Measurements from ENCODE around the gene IQSEC1. TPM values are rescaled to one million over a fixed set of nuclear protein-coding genes. Genes with fewer than 3 reads are reported as not detected.

The IQSEC1 gene
- total RNA-seq, 1 donor from 2014 or later, result 31.3 TPM

DNA sequence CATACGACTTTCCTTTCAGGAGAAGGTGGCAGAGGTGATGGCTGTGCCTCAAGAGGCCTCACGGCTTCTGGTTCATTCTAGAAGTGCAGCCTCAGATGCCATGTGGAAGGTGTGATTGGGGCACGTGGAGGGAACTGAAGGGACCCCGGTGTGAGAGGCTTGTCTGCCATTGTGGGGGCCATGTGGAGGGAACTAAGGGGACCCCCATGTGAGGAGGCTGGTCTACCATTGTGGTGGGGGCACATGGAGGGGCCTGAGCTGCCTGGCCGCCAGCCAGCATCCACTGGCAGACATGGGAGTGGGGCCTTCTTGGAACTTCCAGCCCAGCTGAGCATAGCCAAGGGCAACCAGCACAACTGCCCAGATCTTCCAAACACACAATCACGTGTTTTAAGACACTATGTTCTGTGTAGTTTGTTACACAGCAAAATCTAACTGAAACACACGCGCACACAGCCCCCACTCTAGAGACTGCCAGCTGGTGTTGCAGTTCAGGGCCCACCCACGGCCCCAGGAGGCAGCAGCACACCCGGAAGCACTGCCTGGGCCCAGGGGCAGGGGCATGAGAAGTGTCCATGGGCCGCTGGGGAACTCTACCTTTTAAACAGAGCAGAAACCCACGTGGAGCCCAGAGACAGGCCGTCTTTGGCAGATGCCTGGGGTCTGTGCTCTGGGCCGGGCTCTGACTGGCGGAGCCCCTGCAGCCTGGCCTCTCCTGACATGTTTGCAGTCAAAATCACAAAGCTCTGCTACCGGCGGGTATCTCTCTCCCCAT, 66.8 kb downstream of the IQSEC1 start:
- peaks cover 35% of the 10 kb centered on the region for H3K4me1 Mint-ChIP-seq
- H3K9me3 Mint-ChIP-seq, result no peaks in the 10 kb centered on the region
- no peak overlapping the region for H3K4me3 Mint-ChIP-seq

DNA sequence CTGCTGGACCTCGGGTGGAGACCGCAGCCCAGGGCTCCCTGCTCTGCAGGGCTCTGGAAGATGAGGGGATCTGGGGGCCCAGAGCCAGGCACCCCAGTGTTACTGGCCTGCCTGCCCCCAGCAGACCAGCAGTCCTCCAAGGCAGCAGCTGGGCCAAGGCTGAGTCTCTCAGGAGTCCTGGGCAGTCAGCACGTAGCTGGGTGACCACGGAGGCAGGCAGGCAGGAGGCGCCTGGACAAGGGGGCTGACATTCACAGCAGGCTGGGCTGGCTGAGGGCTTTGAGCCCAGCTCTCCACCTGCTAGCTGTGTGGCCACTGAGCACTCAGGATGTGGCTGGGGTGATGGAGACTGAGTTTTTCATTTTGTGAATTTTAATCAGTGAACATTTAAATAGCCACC, 67.9 kb downstream of the IQSEC1 start:
- H3K4me3 Mint-ChIP-seq, result no peak overlapping the region
- H3K36me3 Mint-ChIP-seq (ENCODE audit: low read depth), result no peaks in the 10 kb centered on the region
- TF ChIP-seq CTCF (conservative IDR thresholded peaks at IDR 0.05), result no peak
- H3K27ac Mint-ChIP-seq (ENCODE audit: unreplicated experiment), result no peak overlapping the region
- peaks cover 3% of the 10 kb centered on the region for H3K27me3 Mint-ChIP-seq (ENCODE audit: low read depth)
- no peak for DNase-seq (ENCODE audit: low read depth, low spot score)
- H3K9me3 Mint-ChIP-seq, result no peaks in the 10 kb centered on the region
- H3K4me1 Mint-ChIP-seq, result peaks cover 35% of the 10 kb centered on the region

More for the DNA sequence above, 66.8 kb downstream of the IQSEC1 start:
- H3K36me3 Mint-ChIP-seq (ENCODE audit: low read depth), result no peaks in the 10 kb centered on the region
- no peak overlapping the region for H3K27ac Mint-ChIP-seq (ENCODE audit: unreplicated experiment)
- no peak for DNase-seq (ENCODE audit: low read depth, low spot score)
- H3K27me3 Mint-ChIP-seq (ENCODE audit: low read depth), result peaks cover 3% of the 10 kb centered on the region
- TF ChIP-seq CTCF (conservative IDR thresholded peaks at IDR 0.05), result no peak

GRCh38 chr3:13004376-13004775, 68.9 kb downstream of the IQSEC1 start:
- peaks cover 41% of the 10 kb centered on the region for H3K4me1 Mint-ChIP-seq
- DNase-seq (ENCODE audit: low read depth, low spot score), result no peak
- no peaks in the 10 kb centered on the region for H3K27me3 Mint-ChIP-seq (ENCODE audit: low read depth)
- no peak overlapping the region for H3K4me3 Mint-ChIP-seq
- TF ChIP-seq CTCF (conservative IDR thresholded peaks at IDR 0.05), result no peak
- H3K27ac Mint-ChIP-seq (ENCODE audit: unreplicated experiment), result no peak overlapping the region
- H3K9me3 Mint-ChIP-seq, result no peaks in the 10 kb centered on the region
- H3K36me3 Mint-ChIP-seq (ENCODE audit: low read depth), result no peaks in the 10 kb centered on the region

DNA sequence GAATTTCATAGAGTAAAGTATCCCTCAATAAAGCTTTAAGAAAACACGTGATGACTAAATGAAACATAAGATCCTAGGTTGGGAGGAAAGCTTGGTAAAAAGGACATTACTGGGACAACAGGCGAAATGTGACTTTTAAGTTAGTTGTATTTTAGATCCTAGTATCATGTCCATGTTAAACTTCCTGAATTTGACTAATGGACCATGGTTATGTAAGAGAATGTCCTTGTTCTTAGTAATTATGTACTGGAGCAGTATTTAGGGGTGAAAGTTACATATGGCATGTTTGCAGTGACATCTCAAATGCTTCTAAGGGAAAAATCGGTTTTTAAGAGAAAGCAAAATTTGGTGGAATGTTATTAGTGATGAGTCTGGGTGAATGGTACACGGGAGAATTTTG, 69.6 kb downstream of the IQSEC1 start:
- Mint-ChIP-seq H3K27ac (ENCODE audit: unreplicated experiment) (no peak overlapping the region), H3K4me1 (peaks cover 40% of the 10 kb centered on the region), H3K4me3 (no peak overlapping the region), H3K27me3 (ENCODE audit: low read depth) (no peaks in the 10 kb centered on the region), H3K9me3 (no peaks in the 10 kb centered on the region), H3K36me3 (ENCODE audit: low read depth) (no peaks in the 10 kb centered on the region)
- DNase-seq (ENCODE audit: low read depth, low spot score), result no peak
- no peak for TF ChIP-seq CTCF (conservative IDR thresholded peaks at IDR 0.05)

GRCh38 chr3:13002398-13003124, 70.7 kb downstream of the IQSEC1 start:
- no peaks in the 10 kb centered on the region for H3K9me3 Mint-ChIP-seq
- no peak for DNase-seq (ENCODE audit: low read depth, low spot score)

More at GRCh38 chr3:13002398-13003124, 70.7 kb downstream of the IQSEC1 start:
- no peaks in the 10 kb centered on the region for H3K36me3 Mint-ChIP-seq (ENCODE audit: low read depth)
- TF ChIP-seq CTCF (conservative IDR thresholded peaks at IDR 0.05), result no peak
- no peaks in the 10 kb centered on the region for H3K27me3 Mint-ChIP-seq (ENCODE audit: low read depth)
- H3K4me1 Mint-ChIP-seq, result peaks cover 34% of the 10 kb centered on the region
- H3K4me3 Mint-ChIP-seq, result no peak overlapping the region
- H3K27ac Mint-ChIP-seq (ENCODE audit: unreplicated experiment), result no peak overlapping the region
